ENCODE measurements around the gene OR13G1.
"Not testable (repeated sequence)": the region's sequence is repeated elsewhere in the genome, so short reads cannot be mapped to it uniquely, and the experiment has no call there.

Gene OR13G1, protein sequence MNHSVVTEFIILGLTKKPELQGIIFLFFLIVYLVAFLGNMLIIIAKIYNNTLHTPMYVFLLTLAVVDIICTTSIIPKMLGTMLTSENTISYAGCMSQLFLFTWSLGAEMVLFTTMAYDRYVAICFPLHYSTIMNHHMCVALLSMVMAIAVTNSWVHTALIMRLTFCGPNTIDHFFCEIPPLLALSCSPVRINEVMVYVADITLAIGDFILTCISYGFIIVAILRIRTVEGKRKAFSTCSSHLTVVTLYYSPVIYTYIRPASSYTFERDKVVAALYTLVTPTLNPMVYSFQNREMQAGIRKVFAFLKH

DNA sequence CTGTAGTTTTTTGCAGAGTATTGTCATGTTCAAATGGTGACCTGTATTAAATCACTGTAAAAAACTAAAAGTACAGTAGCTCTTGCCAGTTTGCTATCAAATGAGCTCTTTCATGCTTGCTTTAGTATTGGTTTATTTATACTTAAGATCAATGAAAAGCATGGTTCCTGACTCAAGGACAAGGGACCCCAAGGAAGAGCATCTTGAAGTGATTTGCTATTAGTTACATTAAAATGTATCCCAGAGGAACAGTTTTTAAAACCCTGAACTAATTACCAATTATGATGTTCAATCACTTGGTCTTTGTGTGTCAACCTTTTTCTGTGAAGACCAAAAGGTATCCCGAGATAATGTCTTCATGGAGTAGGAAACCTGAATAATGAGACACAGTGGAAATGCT lies at the start of gene OR13G1:
Gene OR13G1, minus strand, starts transcription at position 101 of the 400 bp plus-strand sequence. CDS start 6,698 bp downstream, outside the sequence.
- DNase-seq: no peak

- no peak for DNase-seq
Measured at GRCh38 chr1:247721222-247721621, 41.7 kb upstream of the OR13G1 start.

DNA sequence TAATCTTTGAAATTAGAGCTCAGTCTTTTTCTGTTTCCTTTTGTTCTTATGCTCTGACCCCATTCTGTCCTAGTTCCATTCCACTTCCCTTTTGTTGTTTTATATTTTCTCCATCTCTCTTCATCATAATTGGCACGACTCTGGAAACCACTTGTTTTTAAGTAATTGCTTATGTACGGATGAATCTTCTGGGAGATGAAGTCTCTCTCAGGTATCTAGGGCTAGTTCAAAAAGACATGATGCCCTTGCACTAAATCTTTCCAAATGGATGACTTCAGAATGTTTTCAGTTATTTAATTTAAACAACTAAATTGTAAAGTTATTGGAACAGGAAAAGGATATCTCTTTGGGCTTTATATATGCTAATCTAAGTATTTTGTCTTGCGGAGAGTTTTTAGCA lies 37.0 kb upstream of the OR13G1 start, which contains the start of gene OR6F1:
Gene OR6F1, minus strand, starts transcription at position 101 of the 400 bp plus-strand sequence. CDS start 3,891 bp downstream, outside the sequence.
- no peak for DNase-seq

- no peak for DNase-seq
Measured at GRCh38 chr1:247713753-247714152, 34.2 kb upstream of the OR13G1 start.

GRCh38 chr1:247710681-247711080 lies 31.1 kb upstream of the OR13G1 start:
- not testable (repeated sequence) for DNase-seq

GRCh38 chr1:247701338-247701737 lies 21.8 kb upstream of the OR13G1 start:
- DNase-seq: no peak

DNA sequence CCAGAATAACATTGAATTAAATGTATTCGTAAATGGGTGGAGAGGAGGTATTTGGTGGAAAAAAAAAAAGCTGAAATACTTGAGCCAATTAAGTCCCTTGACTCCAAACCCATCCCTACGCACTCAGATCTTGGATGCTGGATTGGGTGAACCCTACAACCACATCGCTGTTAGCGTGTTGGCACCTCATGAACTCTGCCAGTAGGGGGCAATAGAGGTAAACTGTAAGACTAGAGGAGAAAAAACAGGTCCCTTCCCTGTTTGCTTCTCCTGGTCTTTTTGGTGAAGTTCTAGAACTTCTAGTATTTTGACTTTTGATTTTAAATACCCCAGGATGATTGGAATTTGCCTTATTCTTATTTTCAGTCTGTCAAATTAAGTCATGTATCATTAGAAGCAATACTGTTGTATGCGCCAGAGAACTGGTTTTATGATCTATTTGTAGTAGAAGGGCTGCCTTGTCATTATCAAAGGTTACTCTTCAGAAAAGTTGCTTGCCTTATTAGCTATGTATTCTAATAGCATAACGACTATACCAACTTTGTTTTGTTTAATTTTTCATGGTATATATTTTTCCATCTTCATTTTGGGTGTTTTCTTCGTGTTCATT lies 1.9 kb upstream of the OR13G1 start:
- DNase-seq: peak; percentile 32

GRCh38 chr1:247680171-247680570 lies 632 bp upstream of the OR13G1 start:
- no peak for DNase-seq

DNA sequence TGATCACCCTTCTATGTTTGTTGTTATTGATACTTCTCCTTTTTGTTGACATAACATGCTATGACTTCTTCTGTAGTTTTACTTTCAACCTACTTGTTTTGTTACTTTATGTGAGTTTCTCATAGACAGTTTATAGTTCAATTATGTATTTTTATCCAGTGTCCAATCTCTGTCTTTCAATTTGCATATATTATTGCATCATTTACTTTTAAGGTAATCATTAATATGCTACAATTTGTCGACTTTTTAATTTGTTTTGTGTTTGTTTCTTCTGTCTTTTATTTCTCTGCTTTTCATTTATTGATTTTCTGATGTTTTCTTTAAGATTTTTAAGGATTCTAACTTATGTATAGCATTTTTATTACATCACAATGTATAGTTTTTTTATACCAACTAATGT lies 10.3 kb downstream of the OR13G1 start:
- DNase-seq: no peak

DNA sequence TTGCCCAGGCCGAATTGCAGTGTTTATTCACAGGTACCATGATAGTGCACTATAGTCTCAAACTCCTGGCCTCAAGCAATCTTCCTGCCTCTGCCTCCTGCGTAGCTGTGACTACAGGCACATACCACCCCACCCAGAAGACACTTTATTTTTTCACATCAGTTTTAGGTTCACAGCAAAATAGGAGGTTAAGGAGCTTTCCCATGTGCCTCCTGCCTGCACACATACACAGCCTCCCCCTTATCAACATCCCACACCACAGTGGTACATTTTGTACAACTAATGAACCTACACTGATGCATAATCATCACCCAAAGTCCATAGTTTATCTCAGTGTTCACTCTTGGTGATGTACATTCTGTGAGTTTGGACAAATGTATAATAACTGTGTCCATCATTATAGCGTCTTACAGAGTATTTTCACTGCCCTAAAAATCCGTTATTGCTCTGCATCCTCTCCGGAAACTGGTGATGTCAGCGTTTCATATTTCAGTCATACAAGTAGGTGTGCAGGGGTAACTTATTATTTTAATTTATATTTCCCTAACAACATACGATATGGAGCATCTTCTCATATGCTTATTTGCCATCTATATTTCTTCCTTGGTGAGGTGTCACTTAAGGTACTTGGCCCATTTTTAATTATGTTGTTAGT lies 23.2 kb downstream of the OR13G1 start:
- no peak for DNase-seq

GRCh38 chr1:247653040-247653439 lies 26.5 kb downstream of the OR13G1 start:
- no peak for DNase-seq

DNA sequence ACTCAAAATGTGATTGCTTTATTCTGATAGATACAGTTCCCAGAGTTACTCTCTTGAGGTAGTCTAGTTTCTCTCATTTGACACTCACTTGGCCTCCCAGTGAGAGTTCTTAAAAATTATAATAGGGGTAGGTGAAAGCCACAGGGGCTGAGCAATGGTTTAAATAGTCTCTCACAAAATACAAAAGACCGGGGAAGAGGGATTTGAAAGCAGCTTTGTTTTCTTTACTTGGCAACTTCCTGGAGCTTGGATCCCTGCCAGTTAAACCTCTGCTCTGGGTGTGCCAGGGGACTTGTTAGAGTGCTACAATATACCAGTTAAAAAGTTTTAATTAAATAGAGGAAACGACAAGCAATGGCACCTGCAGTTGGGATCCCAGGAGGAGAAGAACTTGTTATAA lies 31.7 kb downstream of the OR13G1 start:
- no peak for DNase-seq

DNA sequence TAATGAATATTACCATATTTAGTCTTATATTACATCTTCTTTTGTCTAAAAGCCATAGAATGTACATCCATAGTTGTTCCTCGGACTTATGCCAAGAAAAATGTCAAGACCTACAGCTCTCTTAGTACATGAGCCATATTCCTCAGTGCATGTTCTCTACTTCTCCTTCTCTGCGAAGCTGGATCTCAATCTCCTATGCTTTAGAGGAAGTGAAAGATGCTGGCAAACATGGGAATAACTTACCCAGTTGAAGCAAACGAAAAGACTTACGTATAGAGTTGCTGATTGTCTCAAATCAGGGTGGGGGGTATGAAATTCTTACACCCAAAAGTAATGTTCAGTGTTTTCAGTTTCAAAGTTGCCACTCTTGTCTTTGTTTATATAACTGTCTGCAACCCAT lies 32.7 kb downstream of the OR13G1 start:
- DNase-seq: no peak

- DNase-seq: no peak
Measured at GRCh38 chr1:247642742-247643141, 36.8 kb downstream of the OR13G1 start.

DNA sequence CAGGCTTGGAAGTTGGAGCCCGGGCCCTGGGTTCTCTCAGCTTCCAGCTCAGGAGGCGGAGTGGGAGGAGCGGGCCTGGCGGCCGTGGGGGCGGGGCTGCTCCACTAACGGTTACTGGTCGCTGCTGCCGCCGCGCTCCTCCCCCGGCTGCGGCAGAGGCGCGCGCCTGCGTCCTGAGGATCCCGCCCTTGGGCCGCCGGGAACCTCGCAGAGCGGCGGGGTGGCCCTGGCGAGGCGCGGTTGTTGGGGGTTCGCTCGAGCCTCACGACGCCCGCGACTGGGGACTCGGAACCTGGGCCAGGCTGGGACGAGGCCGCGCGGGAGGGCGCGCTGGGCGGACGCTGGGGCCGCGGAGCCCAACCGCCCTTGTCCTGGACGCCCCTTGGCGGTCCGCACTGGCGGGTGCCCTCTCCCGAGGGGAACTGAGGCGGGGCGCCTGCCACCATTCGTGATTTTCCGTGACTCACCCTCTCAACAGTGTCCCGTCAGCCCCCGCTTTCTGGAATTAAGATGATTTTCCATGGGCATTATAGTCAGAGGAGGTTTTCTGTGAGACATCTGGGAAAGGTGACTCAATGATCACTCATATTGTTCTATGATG lies 40.1 kb downstream of the OR13G1 start:
- DNase-seq: no peak

DNA sequence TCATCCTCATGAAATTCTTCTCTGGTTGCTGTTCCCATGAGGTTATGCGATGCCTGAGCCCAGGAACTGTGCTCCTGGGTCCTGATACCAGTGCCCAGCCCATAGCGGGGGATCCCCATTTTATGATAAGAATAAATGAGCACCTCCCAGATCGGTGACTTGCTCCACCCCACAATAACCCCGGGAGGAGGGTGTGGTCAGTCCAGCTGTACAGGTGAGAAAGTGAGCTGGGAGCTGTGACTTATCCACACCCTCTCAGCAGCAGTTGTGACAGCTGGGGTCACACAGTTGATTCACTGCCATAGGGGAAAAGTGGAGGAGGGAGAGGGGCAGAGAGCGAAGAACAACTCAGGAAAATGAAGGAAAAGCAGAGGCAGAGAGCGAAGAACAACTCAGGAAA lies 40.8 kb downstream of the OR13G1 start:
- DNase-seq: no peak

DNA sequence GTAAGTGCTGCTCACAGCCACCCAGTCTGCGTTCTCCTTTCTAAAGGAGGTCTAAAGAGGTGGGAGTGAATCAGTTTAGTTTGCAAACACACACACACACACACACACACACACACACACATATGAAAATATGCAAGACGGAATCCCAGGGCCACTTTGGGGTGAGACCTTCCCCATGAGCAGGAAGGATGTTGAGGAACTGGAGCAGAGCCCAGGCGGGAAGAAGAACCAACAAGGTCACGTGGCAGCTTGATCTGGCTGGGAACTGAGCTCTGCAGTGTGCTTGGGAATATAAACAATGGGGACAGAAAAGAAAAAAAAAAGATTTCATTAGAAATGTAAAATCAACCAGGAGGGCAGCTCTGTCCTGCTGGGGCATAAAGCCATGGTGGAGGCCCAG lies 41.5 kb downstream of the OR13G1 start:
- DNase-seq: no peak

- no peak for DNase-seq
Measured at GRCh38 chr1:247627951-247628350, 51.6 kb downstream of the OR13G1 start.

Measured in CD4-positive, alpha-beta T cell treated with Interleukin-4 for 4 hours (primary cell).